Brain microvascular endothelial cell (primary cell): ENCODE measurements around the gene ZNRF1.
A peak's percentile ranks its signal among the peaks of the same experiment; 100 is the strongest.

Source experiments
- DNase-seq: peaks from one replicate; pipeline ENCODE4 v3.0.0-alpha.2; 2020
- H3K27ac ChIP-seq: fragments of 250-450 bp; sonication (Bioruptor Pico); 2 replicates; pipeline ENCODE4 v1.5.1; 2020; ENCODE audit warnings: mild to moderate bottlenecking, moderate library complexity
- H3K27me3 ChIP-seq: fragments of 250-450 bp; sonication (Bioruptor Pico); replicated peaks from 2 replicates; pipeline ENCODE4 v1.5.1; 2020; ENCODE audit warnings: mild to moderate bottlenecking
- H3K36me3 ChIP-seq: fragments of 250-450 bp; sonication (Bioruptor Pico); replicated peaks from 2 replicates; pipeline ENCODE4 v1.5.1; 2020; ENCODE audit warnings: mild to moderate bottlenecking
- H3K4me3 ChIP-seq: 2 replicates; pipeline ENCODE4 v1.5.1; 2011; ENCODE audit warnings: low read depth, mild to moderate bottlenecking, control low read depth, low read length, moderate library complexity
- CTCF ChIP-seq: IDR thresholded peaks from 2 replicates; pipeline ENCODE4 v1.5.1; 2011; ENCODE audit warnings: low read depth, mild to moderate bottlenecking, moderate library complexity, low read length, control low read depth, inconsistent platforms; ENCODE audit errors: missing control alignments
- in situ Hi-C: cut with HindIII; loops from 2 replicates; pipeline ENCODE4 v1.10.0; 2017; ENCODE audit warnings: low sequenced_read_pairs, low pct_ligation_motif_present

ZNRF1 gene

GRCh38 chr16:75112734-75113491 is 114.1 kb downstream of the ZNRF1 start:
- TF ChIP-seq CTCF: no peak
- no peak for DNase-seq
- in situ Hi-C loops: no loop called here
- no peaks in the 10 kb centered on the region for H3K27me3 ChIP-seq
- no peak overlapping the region for H3K27ac ChIP-seq
- no peaks in the 10 kb centered on the region for H3K36me3 ChIP-seq
- H3K4me3 ChIP-seq: no peak overlapping the region

GRCh38 chr16:75113541-75114121 is 114.8 kb downstream of the ZNRF1 start:
- in situ Hi-C loops: no loop called here
- no peak overlapping the region for H3K4me3 ChIP-seq

GRCh38 chr16:75114179-75114945 is 115.5 kb downstream of the ZNRF1 start:
- no peak overlapping the region for H3K4me3 ChIP-seq
- no peak overlapping the region for H3K27ac ChIP-seq
- in situ Hi-C loops: no loop called here
- no peaks in the 10 kb centered on the region for H3K27me3 ChIP-seq
- DNase-seq: no peak
- TF ChIP-seq CTCF: no peak
- H3K36me3 ChIP-seq: no peaks in the 10 kb centered on the region

More at GRCh38 chr16:75113541-75114121, 114.8 kb downstream of the ZNRF1 start:
- DNase-seq: no peak
- TF ChIP-seq CTCF: no peak
- Histone ChIP-seq H3K27ac (no peak overlapping the region), H3K36me3 (no peaks in the 10 kb centered on the region), H3K27me3 (no peaks in the 10 kb centered on the region)

- Histone ChIP-seq H3K36me3 (no peaks in the 10 kb centered on the region), H3K27me3 (no peaks in the 10 kb centered on the region), H3K27ac (no peak overlapping the region), H3K4me3 (no peak overlapping the region)
- TF ChIP-seq CTCF: no peak
- DNase-seq: no peak
- in situ Hi-C loops: no loop called here
Observed at GRCh38 chr16:75114946-75115825, 116.4 kb downstream of the ZNRF1 start.

- Histone ChIP-seq H3K27ac (no peak within 1 kb of the TSS), H3K4me3 (peak within 1 kb of the TSS; percentile 43), H3K27me3 (no peaks in the 10 kb centered on the region), H3K36me3 (no peaks in the 10 kb centered on the region)
- in situ Hi-C loops: no loop called here
- peak; percentile 41 for DNase-seq
- no peak for TF ChIP-seq CTCF
Observed at GRCh38 chr16:75116081-75116910, 117.5 kb downstream of the ZNRF1 start, which contains the start of gene LDHD. Gene LDHD (minus strand): TSS chr16:75116780. CDS start chr16:75116720, 60 bp downstream.
